Measurements from ENCODE around the gene ADRA2A. TPM values are rescaled to one million over a fixed set of nuclear protein-coding genes. Genes with fewer than 3 reads are reported as not detected.

ADRA2A gene
- polyA plus RNA-seq, 1 donor (not counting 4 experiments of a cell fraction or from before 2014, with no cell fraction given) = not detected

DNA sequence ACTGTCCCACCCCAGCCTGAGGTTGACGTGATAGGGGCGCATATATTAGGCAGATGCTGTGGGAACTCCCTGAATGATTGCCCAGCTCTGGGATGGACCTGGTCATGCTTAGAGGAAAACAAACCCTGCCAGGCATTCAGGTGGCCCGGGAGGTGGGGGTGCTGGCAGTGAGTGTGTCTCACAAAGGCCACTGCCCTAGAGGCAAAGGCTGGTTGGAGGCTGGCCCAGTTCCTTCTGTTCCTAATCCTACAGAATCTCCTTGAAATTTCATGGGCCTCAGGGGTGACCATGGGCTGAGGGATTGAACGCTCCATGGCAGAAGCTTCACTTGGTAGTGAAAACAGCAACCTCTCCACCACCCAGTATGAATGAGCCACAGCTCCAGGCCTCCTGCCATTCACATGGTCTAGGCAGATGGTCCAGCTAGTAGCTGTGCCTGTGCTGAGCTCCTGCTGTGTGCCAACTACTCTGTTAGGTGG is 25.6 kb downstream of the ADRA2A start:
- Histone ChIP-seq H4K20me1 (ENCODE audit: control insufficient read depth, extremely low read depth, insufficient read depth, low read length) (no peaks in the 10 kb centered on the region), H3K4me1 (ENCODE audit: control insufficient read depth, extremely low read depth, insufficient read depth, low read length) (no peaks in the 10 kb centered on the region), H2AFZ (ENCODE audit: control insufficient read depth, low read length) (no peak overlapping the region), H3K9me3 (ENCODE audit: control insufficient read depth, low read depth, low read length) (no peaks in the 10 kb centered on the region), H3K9ac (ENCODE audit: control insufficient read depth, extremely low read depth, insufficient read depth, low read length) (no peak overlapping the region), H3K79me2 (ENCODE audit: control insufficient read depth, insufficient read depth, low read length) (no peaks in the 10 kb centered on the region), H3K4me2 (ENCODE audit: control insufficient read depth, extremely low read depth, insufficient read depth, low read depth, low read length) (no peak overlapping the region), H3K27me3 (ENCODE audit: control insufficient read depth, extremely low read depth, insufficient read depth, low read length) (no peaks in the 10 kb centered on the region), H3K27ac (ENCODE audit: control insufficient read depth, insufficient read depth, low read length) (no peak overlapping the region), H3K4me3 (ENCODE audit: control insufficient read depth in 2 of 3, extremely low read depth in 1 of 3, insufficient read depth in 2 of 3, low read depth in 1 of 3, low read length in 3 of 3) (no peak overlapping the region), H3K9me1 (ENCODE audit: control insufficient read depth, extremely low read depth, insufficient read depth, low read length) (no peaks in the 10 kb centered on the region), H3K36me3 (ENCODE audit: control insufficient read depth in 2 of 2, extremely low read depth in 1 of 2, insufficient read depth in 2 of 2, low read length in 2 of 2) (no peaks in the 10 kb centered on the region)
- TF ChIP-seq, protein P1, sequence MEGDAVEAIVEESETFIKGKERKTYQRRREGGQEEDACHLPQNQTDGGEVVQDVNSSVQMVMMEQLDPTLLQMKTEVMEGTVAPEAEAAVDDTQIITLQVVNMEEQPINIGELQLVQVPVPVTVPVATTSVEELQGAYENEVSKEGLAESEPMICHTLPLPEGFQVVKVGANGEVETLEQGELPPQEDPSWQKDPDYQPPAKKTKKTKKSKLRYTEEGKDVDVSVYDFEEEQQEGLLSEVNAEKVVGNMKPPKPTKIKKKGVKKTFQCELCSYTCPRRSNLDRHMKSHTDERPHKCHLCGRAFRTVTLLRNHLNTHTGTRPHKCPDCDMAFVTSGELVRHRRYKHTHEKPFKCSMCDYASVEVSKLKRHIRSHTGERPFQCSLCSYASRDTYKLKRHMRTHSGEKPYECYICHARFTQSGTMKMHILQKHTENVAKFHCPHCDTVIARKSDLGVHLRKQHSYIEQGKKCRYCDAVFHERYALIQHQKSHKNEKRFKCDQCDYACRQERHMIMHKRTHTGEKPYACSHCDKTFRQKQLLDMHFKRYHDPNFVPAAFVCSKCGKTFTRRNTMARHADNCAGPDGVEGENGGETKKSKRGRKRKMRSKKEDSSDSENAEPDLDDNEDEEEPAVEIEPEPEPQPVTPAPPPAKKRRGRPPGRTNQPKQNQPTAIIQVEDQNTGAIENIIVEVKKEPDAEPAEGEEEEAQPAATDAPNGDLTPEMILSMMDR (optimal IDR thresholded peaks at IDR 0.05 in 1 of 3, IDR thresholded peaks at IDR 0.05 in 1 of 3, conservative IDR thresholded peaks at IDR 0.05 in 1 of 3; ENCODE audit: extremely low read depth in 1 of 3, insufficient read depth in 2 of 3, low read length in 3 of 3) = no peak
- no peak for TF ChIP-seq EZH2 (IDR thresholded peaks at IDR 0.05; ENCODE audit: low read length)
- FAIRE-seq (no peak), DNase-seq (ENCODE audit: low read depth, low spot score) (no peak)
- dilution Hi-C loops (cut with MboI; ENCODE audit: extremely low pct_ligation_motif_present, low sequenced_read_pairs) = no loop called here

DNA sequence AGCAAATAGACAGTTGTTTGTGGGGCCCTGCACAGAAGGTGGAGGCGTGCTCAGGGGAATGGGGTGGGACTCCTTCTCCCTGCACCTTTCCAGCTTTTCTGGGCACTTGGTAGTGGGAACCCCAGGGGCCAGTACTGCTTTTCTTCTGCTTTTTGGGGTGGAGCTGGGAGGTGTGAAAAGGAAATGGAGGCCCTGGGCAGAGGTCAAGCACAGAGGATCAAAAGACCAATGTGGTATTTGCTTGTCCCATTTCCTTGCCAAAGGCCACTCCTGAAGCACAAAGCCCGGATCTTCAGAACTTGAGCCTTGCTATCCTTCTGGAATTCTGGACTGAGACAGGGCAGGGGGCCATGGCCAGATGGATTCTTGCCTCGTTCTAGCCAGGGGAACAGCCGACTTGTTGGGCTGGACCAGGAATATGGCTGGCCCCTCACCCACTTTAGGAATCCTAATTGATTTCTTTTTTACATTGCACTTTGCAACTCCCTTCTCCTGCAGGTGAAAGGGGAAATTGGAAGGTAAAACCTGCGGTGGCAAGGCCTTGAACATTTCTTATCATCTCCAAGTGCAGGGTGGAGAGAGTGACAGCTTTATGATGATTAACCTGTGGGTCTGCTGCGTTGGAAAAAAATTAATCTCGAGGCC is 26.5 kb downstream of the ADRA2A start:
- no peak overlapping the region for H3K4me2 ChIP-seq (ENCODE audit: control insufficient read depth, extremely low read depth, insufficient read depth, low read depth, low read length)
- H2AFZ ChIP-seq (ENCODE audit: control insufficient read depth, low read length) = no peak overlapping the region
- no peaks in the 10 kb centered on the region for H3K9me3 ChIP-seq (ENCODE audit: control insufficient read depth, low read depth, low read length)
- no peak overlapping the region for H3K27ac ChIP-seq (ENCODE audit: control insufficient read depth, insufficient read depth, low read length)
- FAIRE-seq (no peak), DNase-seq (ENCODE audit: low read depth, low spot score) (no peak)
- no peaks in the 10 kb centered on the region for H3K27me3 ChIP-seq (ENCODE audit: control insufficient read depth, extremely low read depth, insufficient read depth, low read length)
- H3K4me3 ChIP-seq (ENCODE audit: control insufficient read depth in 2 of 3, extremely low read depth in 1 of 3, insufficient read depth in 2 of 3, low read depth in 1 of 3, low read length in 3 of 3) = no peak overlapping the region
- H3K79me2 ChIP-seq (ENCODE audit: control insufficient read depth, insufficient read depth, low read length) = no peaks in the 10 kb centered on the region
- no peaks in the 10 kb centered on the region for H3K36me3 ChIP-seq (ENCODE audit: control insufficient read depth in 2 of 2, extremely low read depth in 1 of 2, insufficient read depth in 2 of 2, low read length in 2 of 2)
- dilution Hi-C loops (cut with MboI; ENCODE audit: extremely low pct_ligation_motif_present, low sequenced_read_pairs) = no loop called here
- H3K9me1 ChIP-seq (ENCODE audit: control insufficient read depth, extremely low read depth, insufficient read depth, low read length) = no peaks in the 10 kb centered on the region
- no peaks in the 10 kb centered on the region for H4K20me1 ChIP-seq (ENCODE audit: control insufficient read depth, extremely low read depth, insufficient read depth, low read length)
- no peak overlapping the region for H3K9ac ChIP-seq (ENCODE audit: control insufficient read depth, extremely low read depth, insufficient read depth, low read length)
- no peaks in the 10 kb centered on the region for H3K4me1 ChIP-seq (ENCODE audit: control insufficient read depth, extremely low read depth, insufficient read depth, low read length)
- no peak for TF ChIP-seq EZH2 (IDR thresholded peaks at IDR 0.05; ENCODE audit: low read length)
- TF ChIP-seq, protein P1 (optimal IDR thresholded peaks at IDR 0.05 in 1 of 3, IDR thresholded peaks at IDR 0.05 in 1 of 3, conservative IDR thresholded peaks at IDR 0.05 in 1 of 3; ENCODE audit: extremely low read depth in 1 of 3, insufficient read depth in 2 of 3, low read length in 3 of 3) = no peak
